IgD-negative memory B cell (primary cell): ENCODE results near the gene MCRIP1. TPM values are rescaled to one million over a fixed set of nuclear protein-coding genes. Genes with fewer than 3 reads are reported as not detected.
A peak's percentile ranks its signal among the peaks of the same experiment; 100 is the strongest.

Experiments
- H3K27ac Mint-ChIP-seq, 3 donors: one replicate each; pipeline ENCODE4 v1.8.0; 2020 to 2022; ENCODE audit warnings: mild to moderate bottlenecking in 3 of 3, mixed read lengths in 3 of 3, moderate library complexity in 1 of 3
- H3K27me3 Mint-ChIP-seq: one replicate; pipeline ENCODE4 v1.8.0; 2021; ENCODE audit warnings: mixed read lengths
- H3K36me3 Mint-ChIP-seq: one replicate; pipeline ENCODE4 v1.8.0; 2020; ENCODE audit warnings: mild to moderate bottlenecking, mixed read lengths
- H3K4me1 Mint-ChIP-seq, 3 donors: one replicate each; pipeline ENCODE4 v1.8.0; 2020 to 2022; ENCODE audit warnings: mixed read lengths in 3 of 3, mild to moderate bottlenecking in 1 of 3
- H3K4me3 Mint-ChIP-seq, 4 donors: one replicate each; pipeline ENCODE4 v1.8.0; 2020 to 2022; ENCODE audit warnings: mild to moderate bottlenecking in 4 of 4, mixed read lengths in 4 of 4, moderate library complexity in 3 of 4
- H3K9me3 Mint-ChIP-seq, 3 donors: one replicate each; pipeline ENCODE4 v1.8.0; 2020 to 2021; ENCODE audit warnings: mixed read lengths in 3 of 3, mild to moderate bottlenecking in 1 of 3
- polyA plus RNA-seq: library from polyadenylated mRNA; unstranded; fragments of 300-500 nt; fragmentation: Illumina TruSeq; gene quantifications from one replicate; pipeline ENCODE4 v1.2.3, GENCODE V29; 2021

MCRIP1 gene
- polyA plus RNA-seq, 1 donor from 2014 or later: 66.4 TPM

GRCh38 chr17:81822312-81822637, 10.8 kb downstream of the MCRIP1 start:
- Mint-ChIP-seq H3K27me3 (no peaks in the 10 kb centered on the region), H3K4me3 (no peak overlapping the region), H3K9me3 (peaks cover 0 to 2% (median 0%) of the 10 kb centered on the region in 3 donors), H3K36me3 (peaks cover 4% of the 10 kb centered on the region), H3K27ac (no peak overlapping the region), H3K4me1 (peaks cover 0 to 5% (median 4%) of the 10 kb centered on the region in 3 donors)

DNA sequence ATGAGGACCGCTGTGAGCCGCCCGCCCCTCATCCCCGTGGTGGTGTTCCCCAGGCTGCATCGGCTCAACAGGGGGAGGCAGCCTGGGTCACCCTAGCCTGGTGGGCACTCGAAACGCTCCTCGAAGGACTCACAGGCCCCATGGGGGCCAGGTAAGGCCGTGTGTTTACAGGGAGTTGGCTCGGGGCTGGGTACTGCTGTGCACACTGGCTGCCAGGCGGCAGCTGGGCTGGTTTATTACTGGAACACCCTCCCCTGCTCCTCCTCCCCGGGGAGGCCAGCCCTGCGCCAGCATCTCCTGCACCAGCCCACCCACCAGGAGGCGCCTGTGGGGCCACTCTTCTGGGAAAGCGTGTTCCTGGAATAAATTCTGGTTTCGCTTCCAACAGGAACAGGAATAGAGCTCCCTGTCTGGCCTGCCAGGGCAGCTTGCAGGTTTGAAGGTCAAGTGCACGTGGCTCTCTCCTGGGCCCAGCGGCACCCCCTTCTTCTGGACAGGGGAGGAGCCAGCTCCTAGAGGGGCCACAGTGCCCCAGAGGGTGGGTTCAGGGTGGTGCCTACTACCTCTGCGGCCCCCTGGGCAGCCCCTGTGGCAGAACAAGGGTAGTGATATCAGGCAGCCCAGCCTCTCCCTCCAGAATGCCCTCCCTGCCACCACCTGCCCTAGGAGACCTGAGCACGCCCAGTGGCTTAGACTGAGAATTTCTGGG, 11.3 kb downstream of the MCRIP1 start:
- no peak overlapping the region for H3K27ac Mint-ChIP-seq
- H3K4me1 Mint-ChIP-seq: peaks cover 0 to 6% (median 5%) of the 10 kb centered on the region in 3 donors
- no peak overlapping the region for H3K4me3 Mint-ChIP-seq
- peaks cover 0 to 2% (median 0%) of the 10 kb centered on the region in 3 donors for H3K9me3 Mint-ChIP-seq
- peaks cover 4% of the 10 kb centered on the region for H3K36me3 Mint-ChIP-seq
- H3K27me3 Mint-ChIP-seq: peaks cover 2% of the 10 kb centered on the region

GRCh38 chr17:81821147-81821546, 11.9 kb downstream of the MCRIP1 start:
- no peak overlapping the region for H3K27ac Mint-ChIP-seq
- no peak overlapping the region for H3K4me3 Mint-ChIP-seq
- peaks cover 0 to 7% (median 3%) of the 10 kb centered on the region in 3 donors for H3K4me1 Mint-ChIP-seq
- H3K9me3 Mint-ChIP-seq: peaks cover 0 to 2% (median 0%) of the 10 kb centered on the region in 3 donors
- H3K27me3 Mint-ChIP-seq: peaks cover 3% of the 10 kb centered on the region
- peaks cover 4% of the 10 kb centered on the region for H3K36me3 Mint-ChIP-seq

GRCh38 chr17:81819708-81820107, 13.4 kb downstream of the MCRIP1 start:
- Mint-ChIP-seq H3K27me3 (peaks cover 3% of the 10 kb centered on the region), H3K9me3 (peaks cover 0 to 2% (median 0%) of the 10 kb centered on the region in 3 donors), H3K27ac (no peak overlapping the region), H3K36me3 (peaks cover 3% of the 10 kb centered on the region), H3K4me3 (no peak overlapping the region), H3K4me1 (peaks cover 0 to 5% (median 0%) of the 10 kb centered on the region in 3 donors)

DNA sequence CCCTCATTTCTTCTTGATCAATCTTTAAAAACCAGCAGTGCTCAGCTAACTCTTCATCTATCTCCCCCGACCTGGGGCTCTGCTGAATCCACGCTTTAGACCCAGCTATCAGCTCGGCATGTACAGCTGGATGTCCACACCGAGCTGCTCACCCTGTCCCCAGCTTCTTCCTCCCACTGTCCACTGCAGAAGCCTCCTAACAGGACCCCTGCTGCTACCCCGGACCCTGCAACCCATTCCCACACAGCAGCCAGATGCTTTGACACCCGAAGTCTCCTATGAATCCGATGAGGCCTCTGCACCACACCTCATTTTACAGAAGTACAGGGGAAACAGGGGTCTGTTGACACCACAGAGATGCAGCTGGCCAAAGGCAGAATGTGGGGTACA, 15.3 kb downstream of the MCRIP1 start:
- Mint-ChIP-seq H3K9me3 (peaks cover 0 to 2% (median 0%) of the 10 kb centered on the region in 3 donors), H3K27ac (peak overlapping the region in 1 of 3 donors; percentile 60), H3K4me3 (no peak overlapping the region), H3K27me3 (peaks cover 3% of the 10 kb centered on the region), H3K36me3 (no peaks in the 10 kb centered on the region), H3K4me1 (peaks cover 0 to 5% (median 0%) of the 10 kb centered on the region in 3 donors)

- H3K27ac Mint-ChIP-seq: no peak overlapping the region
- H3K36me3 Mint-ChIP-seq: no peaks in the 10 kb centered on the region
- H3K27me3 Mint-ChIP-seq: peaks cover 3% of the 10 kb centered on the region
- peaks cover 0 to 5% (median 0%) of the 10 kb centered on the region in 3 donors for H3K4me1 Mint-ChIP-seq
- no peak overlapping the region for H3K4me3 Mint-ChIP-seq
- peaks cover 0 to 2% (median 0%) of the 10 kb centered on the region in 3 donors for H3K9me3 Mint-ChIP-seq
Observed at GRCh38 chr17:81815646-81815986, 17.5 kb downstream of the MCRIP1 start.

DNA sequence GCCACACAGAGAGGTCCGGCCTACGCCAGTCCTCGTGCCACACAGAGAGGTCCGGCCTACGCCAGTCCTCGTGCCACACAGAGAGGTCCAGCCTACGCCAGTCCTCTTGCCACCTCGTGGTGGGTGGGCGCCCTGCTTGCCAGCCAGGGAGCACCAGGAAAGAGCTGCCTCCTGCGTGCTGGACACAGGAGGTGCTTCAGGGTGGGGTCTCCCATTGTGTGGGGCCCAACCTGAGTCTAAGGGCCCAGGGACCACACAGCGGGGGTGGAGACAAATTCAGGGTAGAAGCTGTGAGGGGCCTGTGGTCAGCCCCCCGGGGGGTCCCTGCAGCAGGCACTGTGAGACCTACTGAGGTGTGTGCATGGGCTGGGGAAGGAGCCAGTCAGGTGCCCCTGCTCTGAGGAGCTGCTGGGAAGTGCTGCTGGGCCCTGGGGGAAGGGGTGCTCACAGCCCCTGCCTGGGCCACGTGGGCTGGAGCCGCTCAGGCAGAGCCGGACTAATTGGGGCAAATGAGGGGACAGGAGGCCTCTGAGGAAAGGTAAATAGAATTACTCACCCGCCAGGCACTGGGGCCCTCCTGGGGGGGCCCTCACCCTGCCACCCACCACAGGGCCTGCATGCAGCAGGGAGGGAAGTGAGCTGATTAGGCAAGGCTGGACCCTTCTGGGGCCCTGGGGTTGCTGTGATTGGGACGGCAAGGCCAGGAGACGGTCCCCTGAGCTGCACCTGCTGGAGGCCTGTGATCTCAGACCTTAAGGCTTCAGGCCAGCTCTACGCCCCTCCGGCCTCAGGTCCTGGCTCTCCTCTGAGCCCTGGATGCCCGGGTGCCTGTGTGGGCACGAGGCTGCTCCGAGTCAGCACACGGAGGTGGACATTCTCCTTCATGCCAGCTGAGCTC, 18.1 kb downstream of the MCRIP1 start:
- Mint-ChIP-seq H3K4me3 (no peak overlapping the region), H3K9me3 (peaks cover 0 to 2% (median 0%) of the 10 kb centered on the region in 3 donors), H3K27me3 (peaks cover 6% of the 10 kb centered on the region), H3K27ac (no peak overlapping the region), H3K4me1 (peaks cover 0 to 5% (median 0%) of the 10 kb centered on the region in 3 donors), H3K36me3 (no peaks in the 10 kb centered on the region)

DNA sequence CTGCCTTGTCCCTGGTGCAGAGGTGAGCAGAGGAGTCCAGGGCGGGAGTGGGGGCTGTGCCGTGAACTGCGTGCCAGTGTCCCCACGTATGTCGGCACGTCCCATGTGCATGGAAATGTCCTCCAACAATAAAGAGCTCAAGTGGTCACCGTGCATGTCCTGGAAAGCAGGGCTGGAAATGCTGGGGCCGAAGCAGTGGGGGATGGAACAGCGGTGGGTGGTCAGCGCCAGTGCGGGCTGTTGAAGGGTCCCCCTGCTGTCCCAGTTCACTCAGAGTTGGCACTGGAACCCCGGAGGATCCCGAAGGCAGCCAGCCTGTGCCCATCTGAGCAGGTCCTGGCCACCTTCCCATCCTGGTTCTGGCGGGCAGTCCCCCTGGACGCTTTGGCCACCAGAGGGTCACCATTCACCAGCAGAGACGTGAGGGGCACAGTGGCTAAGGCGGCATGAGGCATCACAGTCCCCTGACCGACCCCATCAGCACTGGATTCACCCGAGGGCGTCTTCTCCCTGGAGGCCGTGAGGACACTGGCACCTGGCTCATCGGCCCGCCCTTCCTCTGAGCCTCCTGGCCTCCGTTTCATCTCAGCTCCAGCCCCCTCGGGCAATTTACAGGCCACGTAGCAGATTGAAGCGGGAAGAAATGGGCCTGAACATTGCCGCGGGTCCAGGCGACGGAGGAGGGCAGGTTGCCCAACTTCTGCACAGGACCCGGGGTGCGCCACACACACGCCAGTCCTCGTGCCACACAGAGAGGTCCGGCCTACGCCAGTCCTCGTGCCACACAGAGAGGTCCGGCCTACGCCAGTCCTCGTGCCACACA, 19.0 kb downstream of the MCRIP1 start:
- Mint-ChIP-seq H3K4me3 (no peak overlapping the region), H3K36me3 (no peaks in the 10 kb centered on the region), H3K4me1 (peaks cover 0 to 6% (median 0%) of the 10 kb centered on the region in 3 donors), H3K27me3 (peaks cover 10% of the 10 kb centered on the region), H3K27ac (no peak overlapping the region), H3K9me3 (peaks cover 0 to 2% (median 0%) of the 10 kb centered on the region in 3 donors)

DNA sequence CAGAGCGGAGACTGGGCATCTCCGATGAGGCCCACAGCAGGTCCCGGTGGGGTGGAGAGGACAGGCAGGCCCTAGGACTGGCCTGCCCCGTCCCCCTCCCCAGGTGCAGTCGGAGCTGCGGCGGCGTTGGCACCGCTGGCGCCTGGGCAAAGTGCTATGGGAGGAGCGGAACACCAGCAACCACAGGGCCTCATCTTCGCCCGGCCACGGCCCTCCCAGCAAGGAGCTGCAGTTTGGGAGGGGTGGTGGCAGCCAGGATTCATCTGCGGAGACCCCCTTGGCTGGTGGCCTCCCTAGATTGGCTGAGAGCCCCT, 19.8 kb downstream of the MCRIP1 start:
- Mint-ChIP-seq H3K27me3 (peaks cover 11% of the 10 kb centered on the region), H3K4me1 (peaks cover 0 to 7% (median 0%) of the 10 kb centered on the region in 3 donors), H3K9me3 (peaks cover 0 to 2% (median 0%) of the 10 kb centered on the region in 3 donors), H3K27ac (no peak overlapping the region), H3K36me3 (no peaks in the 10 kb centered on the region), H3K4me3 (no peak overlapping the region)

- Mint-ChIP-seq H3K27ac (no peak overlapping the region), H3K27me3 (peaks cover 11% of the 10 kb centered on the region), H3K4me1 (peaks cover 0 to 7% (median 0%) of the 10 kb centered on the region in 3 donors), H3K4me3 (no peak overlapping the region), H3K9me3 (peaks cover 0 to 2% (median 0%) of the 10 kb centered on the region in 3 donors), H3K36me3 (no peaks in the 10 kb centered on the region)
Observed at GRCh38 chr17:81812571-81813370, 20.3 kb downstream of the MCRIP1 start.

DNA sequence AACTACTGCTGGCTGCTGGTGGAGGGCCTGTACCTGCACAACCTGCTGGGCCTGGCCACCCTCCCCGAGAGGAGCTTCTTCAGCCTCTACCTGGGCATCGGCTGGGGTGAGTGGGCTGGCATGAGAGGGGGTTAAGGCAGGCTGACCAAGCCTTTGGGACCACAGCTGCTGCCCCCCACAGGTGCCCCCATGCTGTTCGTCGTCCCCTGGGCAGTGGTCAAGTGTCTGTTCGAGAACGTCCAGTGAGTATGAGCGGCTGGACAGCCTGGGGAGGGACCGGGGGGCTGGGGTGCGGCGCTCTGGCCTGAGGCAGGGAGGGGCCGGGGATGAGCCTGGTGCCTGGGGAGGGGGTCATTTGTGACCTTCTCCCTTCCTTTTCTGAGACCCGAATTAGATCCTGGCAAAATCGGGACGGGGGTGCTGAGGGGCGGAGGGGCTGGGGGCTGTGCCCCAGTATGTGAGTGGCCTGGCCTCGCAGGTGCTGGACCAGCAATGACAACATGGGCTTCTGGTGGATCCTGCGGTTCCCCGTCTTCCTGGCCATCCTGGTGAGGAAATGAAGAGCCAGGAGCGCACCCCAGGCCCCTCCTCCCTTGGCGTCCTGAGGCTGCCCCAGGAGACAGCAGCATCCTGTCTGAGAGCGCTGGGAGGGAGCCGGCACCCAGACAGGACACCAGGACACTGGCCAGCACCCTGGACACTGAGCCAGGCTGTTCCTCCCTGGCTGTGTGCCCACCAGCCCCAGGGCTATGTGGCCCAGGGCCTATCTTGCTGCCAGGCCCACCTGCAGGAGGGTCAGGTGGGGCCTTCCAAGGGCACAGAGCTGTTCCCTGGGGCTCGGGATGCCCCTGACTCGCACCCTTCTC, 21.2 kb downstream of the MCRIP1 start:
- Mint-ChIP-seq H3K27ac (no peak overlapping the region), H3K4me3 (no peak overlapping the region), H3K27me3 (peaks cover 13% of the 10 kb centered on the region), H3K36me3 (no peaks in the 10 kb centered on the region), H3K9me3 (no peaks in the 10 kb centered on the region), H3K4me1 (peaks cover 0 to 7% (median 0%) of the 10 kb centered on the region in 3 donors)

- Mint-ChIP-seq H3K27ac (no peak overlapping the region), H3K4me3 (no peak overlapping the region), H3K9me3 (no peaks in the 10 kb centered on the region), H3K4me1 (peaks cover 0 to 3% (median 0%) of the 10 kb centered on the region in 3 donors), H3K36me3 (no peaks in the 10 kb centered on the region), H3K27me3 (peaks cover 10% of the 10 kb centered on the region)
Observed at GRCh38 chr17:81810892-81811704, 22.0 kb downstream of the MCRIP1 start.

- Mint-ChIP-seq H3K27ac (no peak overlapping the region), H3K27me3 (peaks cover 10% of the 10 kb centered on the region), H3K4me1 (peaks cover 0 to 2% (median 0%) of the 10 kb centered on the region in 3 donors), H3K9me3 (no peaks in the 10 kb centered on the region), H3K4me3 (no peak overlapping the region), H3K36me3 (no peaks in the 10 kb centered on the region)
Observed at GRCh38 chr17:81810476-81810875, 22.6 kb downstream of the MCRIP1 start.
